ENCODE results near the gene CHRNE.

Gene CHRNE

GRCh38 chr17:4863321-4863720 lies 39.6 kb downstream of the CHRNE start:
- no peak for TF ChIP-seq CTCF (IDR thresholded peaks at IDR 0.05; ENCODE audit: insufficient read depth, low read length, poor library complexity, severe bottlenecking)
- peaks cover 3% of the 10 kb centered on the region for H3K36me3 ChIP-seq (ENCODE audit: control insufficient read depth, insufficient read depth, low read length)
- DNase-seq (ENCODE audit: extremely low read depth, insufficient read length), result no peak
- no peaks in the 10 kb centered on the region for H3K27me3 ChIP-seq (replicated peaks; ENCODE audit: control insufficient read depth, insufficient read depth, low read length)
- no peak overlapping the region for H3K4me3 ChIP-seq (replicated peaks; ENCODE audit: low read depth, low read length)

- TF ChIP-seq CTCF (IDR thresholded peaks at IDR 0.05; ENCODE audit: insufficient read depth, low read length, poor library complexity, severe bottlenecking), result no peak
- H3K27me3 ChIP-seq (replicated peaks; ENCODE audit: control insufficient read depth, insufficient read depth, low read length), result no peaks in the 10 kb centered on the region
- no peak overlapping the region for H3K4me3 ChIP-seq (replicated peaks; ENCODE audit: low read depth, low read length)
- DNase-seq (ENCODE audit: extremely low read depth, insufficient read length), result no peak
- peaks cover 3% of the 10 kb centered on the region for H3K36me3 ChIP-seq (ENCODE audit: control insufficient read depth, insufficient read depth, low read length)
Measured at GRCh38 chr17:4862720-4863119, 40.2 kb downstream of the CHRNE start.

- H3K36me3 ChIP-seq (ENCODE audit: control insufficient read depth, insufficient read depth, low read length), result peaks cover 3% of the 10 kb centered on the region
- DNase-seq (ENCODE audit: extremely low read depth, insufficient read length), result no peak
Measured at GRCh38 chr17:4861052-4861451, 41.8 kb downstream of the CHRNE start.

GRCh38 chr17:4860651-4861050 lies 42.2 kb downstream of the CHRNE start:
- no peak for TF ChIP-seq CTCF (IDR thresholded peaks at IDR 0.05; ENCODE audit: insufficient read depth, low read length, poor library complexity, severe bottlenecking)
- Histone ChIP-seq H3K27me3 (replicated peaks; ENCODE audit: control insufficient read depth, insufficient read depth, low read length) (no peaks in the 10 kb centered on the region), H3K36me3 (ENCODE audit: control insufficient read depth, insufficient read depth, low read length) (peaks cover 3% of the 10 kb centered on the region), H3K4me3 (replicated peaks; ENCODE audit: low read depth, low read length) (no peak overlapping the region)
- DNase-seq (ENCODE audit: extremely low read depth, insufficient read length), result no peak

More at GRCh38 chr17:4861052-4861451, 41.8 kb downstream of the CHRNE start:
- Histone ChIP-seq H3K4me3 (replicated peaks; ENCODE audit: low read depth, low read length) (no peak overlapping the region), H3K27me3 (replicated peaks; ENCODE audit: control insufficient read depth, insufficient read depth, low read length) (no peaks in the 10 kb centered on the region)
- TF ChIP-seq CTCF (IDR thresholded peaks at IDR 0.05; ENCODE audit: insufficient read depth, low read length, poor library complexity, severe bottlenecking), result no peak

- H3K27me3 ChIP-seq (replicated peaks; ENCODE audit: control insufficient read depth, insufficient read depth, low read length), result no peaks in the 10 kb centered on the region
- no peak for DNase-seq (ENCODE audit: extremely low read depth, insufficient read length)
- no peak for TF ChIP-seq CTCF (IDR thresholded peaks at IDR 0.05; ENCODE audit: insufficient read depth, low read length, poor library complexity, severe bottlenecking)
- H3K4me3 ChIP-seq (replicated peaks; ENCODE audit: low read depth, low read length), result no peak overlapping the region
- H3K36me3 ChIP-seq (ENCODE audit: control insufficient read depth, insufficient read depth, low read length), result peaks cover 3% of the 10 kb centered on the region
Measured at GRCh38 chr17:4859816-4860625, 42.9 kb downstream of the CHRNE start.

Data from GM06990 (cell line).